ENCODE results near the gene SUSD5. TPM values are rescaled to one million over a fixed set of nuclear protein-coding genes. Genes with fewer than 3 reads are reported as not detected.
"Not testable (repeated sequence)": the region's sequence is repeated elsewhere in the genome, so short reads cannot be mapped to it uniquely, and the experiment has no call there.

Gene SUSD5
- total RNA-seq, 1 experiment from 2014 or later, result 4.9 TPM

DNA sequence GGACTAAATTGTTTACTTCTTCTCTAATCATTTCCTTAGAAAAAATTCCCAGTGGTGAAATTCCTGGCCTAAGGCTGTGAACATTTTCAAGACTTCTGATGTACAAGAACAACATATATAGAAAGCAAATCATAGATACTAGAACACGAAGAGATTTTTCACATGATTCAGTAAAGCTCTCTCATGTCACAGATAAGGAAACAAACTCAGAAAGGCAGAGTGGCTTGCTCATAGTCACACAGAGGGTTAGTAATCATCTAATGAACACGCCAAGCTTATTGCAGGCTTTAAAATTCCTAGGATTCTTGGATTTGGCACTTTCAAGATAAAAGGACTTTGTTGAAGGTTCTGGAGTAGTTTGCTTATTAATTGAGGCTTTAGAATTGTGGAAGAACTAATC lies 78.6 kb downstream of the SUSD5 start:
- H2BK15ac ChIP-seq (ENCODE audit: low read depth, low read length), result no peak overlapping the region
- H2BK120ac ChIP-seq (ENCODE audit: low read depth, low read length, poor library complexity, severe bottlenecking), result no peak overlapping the region
- no peak overlapping the region for H3K4ac ChIP-seq (ENCODE audit: low read depth, low read length)
- H2BK5ac ChIP-seq (ENCODE audit: insufficient read length, low read length), result no peak overlapping the region
- no peaks in the 10 kb centered on the region for H3K23me2 ChIP-seq (ENCODE audit: insufficient read length, low read depth, low read length, poor library complexity, severe bottlenecking)
- no peak overlapping the region for H2BK20ac ChIP-seq (ENCODE audit: low read depth, low read length, poor library complexity, severe bottlenecking)
- no peak overlapping the region for H3K27ac ChIP-seq (ENCODE audit: insufficient read length, low read depth, low read length)
- no peak overlapping the region for H3K14ac ChIP-seq (ENCODE audit: insufficient read depth, low read length)
- DNase-seq, result no peak
- WGBS (ENCODE audit: extremely low coverage, insufficient read length, low lambda C conversion rate), result no CpG with 5 or more reads among the region's 2 CpGs
- Mint-ChIP-seq H3K27me3 (ENCODE audit: low read depth) (0 out of 2 replicates have a peak, but pooled peaks cover 2% of the 10 kb centered on the region), H3K4me3 (no peak overlapping the region), H3K27ac (peak overlapping the region in 1 of 3 experiments; percentile 28; a peak in 1 of 7 replicates), H3K36me3 (ENCODE audit: insufficient read depth in 1 of 3, low read depth in 3 of 3) (peaks cover 14 to 42% (median 18%) of the 10 kb centered on the region in 3 experiments; a peak in 6 of 7 replicates), H3K4me1 (peaks cover 5 to 7% of the 10 kb centered on the region in 2 experiments), H3K9me3 (no peaks in the 10 kb centered on the region)
- H3K18ac ChIP-seq (ENCODE audit: insufficient read length, low read depth, low read length), result no peak overlapping the region
- no peak overlapping the region for H3K9ac ChIP-seq (ENCODE audit: extremely low read depth, insufficient read length, low read length)
- H4K8ac ChIP-seq (replicated peaks; ENCODE audit: insufficient read length, low read depth, low read length), result no peak overlapping the region
- H3T11ph ChIP-seq (ENCODE audit: low read length), result no peak overlapping the region
- no peaks in the 10 kb centered on the region for H3K4me1 ChIP-seq (ENCODE audit: insufficient read depth, low read length)
- no peak overlapping the region for H3K23ac ChIP-seq (ENCODE audit: insufficient read length, low read depth, low read length)
- no peak overlapping the region for H4K5ac ChIP-seq (ENCODE audit: insufficient read length, low read depth, low read length)
- no peak overlapping the region for H3K4me2 ChIP-seq (ENCODE audit: insufficient read depth, insufficient read length, low read length)
- H3K56ac ChIP-seq (ENCODE audit: insufficient read length, low read depth, low read length), result no peak overlapping the region
- H3K27me3 ChIP-seq (ENCODE audit: insufficient read depth, low read length), result no peaks in the 10 kb centered on the region
- no peaks in the 10 kb centered on the region for H3K79me2 ChIP-seq (ENCODE audit: insufficient read depth, low read length)
- no peaks in the 10 kb centered on the region for H3K9me3 ChIP-seq (ENCODE audit: control insufficient read depth, low read depth, low read length)
- no peak overlapping the region for H2AFZ ChIP-seq (ENCODE audit: low read length)
- no peak overlapping the region for H4K91ac ChIP-seq (ENCODE audit: insufficient read length, low read depth, low read length)
- no peak overlapping the region for H2AK5ac ChIP-seq (ENCODE audit: insufficient read length, low read length)
- H3K79me1 ChIP-seq (ENCODE audit: insufficient read depth, low read depth, low read length, poor library complexity, severe bottlenecking), result no peaks in the 10 kb centered on the region
- peaks cover 2% of the 10 kb centered on the region for H4K20me1 ChIP-seq (ENCODE audit: control insufficient read depth, insufficient read depth, insufficient read length)
- no peak overlapping the region for H2BK12ac ChIP-seq (ENCODE audit: insufficient read length, low read depth, low read length)
- TF ChIP-seq, protein P1, sequence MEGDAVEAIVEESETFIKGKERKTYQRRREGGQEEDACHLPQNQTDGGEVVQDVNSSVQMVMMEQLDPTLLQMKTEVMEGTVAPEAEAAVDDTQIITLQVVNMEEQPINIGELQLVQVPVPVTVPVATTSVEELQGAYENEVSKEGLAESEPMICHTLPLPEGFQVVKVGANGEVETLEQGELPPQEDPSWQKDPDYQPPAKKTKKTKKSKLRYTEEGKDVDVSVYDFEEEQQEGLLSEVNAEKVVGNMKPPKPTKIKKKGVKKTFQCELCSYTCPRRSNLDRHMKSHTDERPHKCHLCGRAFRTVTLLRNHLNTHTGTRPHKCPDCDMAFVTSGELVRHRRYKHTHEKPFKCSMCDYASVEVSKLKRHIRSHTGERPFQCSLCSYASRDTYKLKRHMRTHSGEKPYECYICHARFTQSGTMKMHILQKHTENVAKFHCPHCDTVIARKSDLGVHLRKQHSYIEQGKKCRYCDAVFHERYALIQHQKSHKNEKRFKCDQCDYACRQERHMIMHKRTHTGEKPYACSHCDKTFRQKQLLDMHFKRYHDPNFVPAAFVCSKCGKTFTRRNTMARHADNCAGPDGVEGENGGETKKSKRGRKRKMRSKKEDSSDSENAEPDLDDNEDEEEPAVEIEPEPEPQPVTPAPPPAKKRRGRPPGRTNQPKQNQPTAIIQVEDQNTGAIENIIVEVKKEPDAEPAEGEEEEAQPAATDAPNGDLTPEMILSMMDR (conservative IDR thresholded peaks at IDR 0.05), result no peak

DNA sequence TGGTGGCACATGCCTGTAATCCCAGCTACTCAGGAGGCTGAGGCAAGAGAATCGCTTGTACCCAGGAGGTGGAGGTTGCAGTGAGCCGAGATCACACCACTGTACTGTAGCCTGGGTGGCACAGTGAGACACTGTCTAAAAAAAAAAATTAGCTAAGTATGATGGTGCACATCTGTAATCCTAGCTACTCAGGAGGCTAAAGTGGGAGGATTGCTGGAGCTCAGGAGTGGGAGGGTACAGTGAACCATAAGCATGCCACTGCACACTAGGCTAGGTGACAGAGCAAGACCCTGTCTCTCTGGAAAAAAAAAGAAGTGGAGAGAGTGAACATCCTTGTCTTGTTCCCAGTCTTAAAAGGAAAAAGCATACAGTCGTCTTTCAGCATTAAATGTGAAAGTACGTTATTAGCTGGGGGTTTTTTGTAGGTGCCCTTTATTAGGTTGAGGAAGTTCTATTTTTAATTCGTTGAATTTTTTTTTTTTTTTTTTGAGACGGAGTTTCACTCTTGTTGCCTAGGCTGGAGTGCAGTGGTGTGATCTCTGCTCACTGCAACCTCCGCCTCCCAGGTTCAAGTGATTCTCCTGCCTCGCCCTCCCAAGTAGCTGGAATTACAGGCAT lies 79.5 kb downstream of the SUSD5 start:
- not testable (repeated sequence) for H2BK15ac ChIP-seq (ENCODE audit: low read depth, low read length); H2AFZ ChIP-seq (ENCODE audit: low read length)
- WGBS (ENCODE audit: extremely low coverage, insufficient read length, low lambda C conversion rate), result no CpG with 5 or more reads among the region's 8 CpGs

More for the DNA sequence above, 79.5 kb downstream of the SUSD5 start:
- not testable (repeated sequence) for DNase-seq; H3K23me2 ChIP-seq (ENCODE audit: insufficient read length, low read depth, low read length, poor library complexity, severe bottlenecking); H3K79me1 ChIP-seq (ENCODE audit: insufficient read depth, low read depth, low read length, poor library complexity, severe bottlenecking); H4K5ac ChIP-seq (ENCODE audit: insufficient read length, low read depth, low read length); H2BK120ac ChIP-seq (ENCODE audit: low read depth, low read length, poor library complexity, severe bottlenecking); H3K14ac ChIP-seq (ENCODE audit: insufficient read depth, low read length); H3K9me3 Mint-ChIP-seq; H3K27ac ChIP-seq (ENCODE audit: insufficient read length, low read depth, low read length); H4K20me1 ChIP-seq (ENCODE audit: control insufficient read depth, insufficient read depth, insufficient read length); H3K27me3 ChIP-seq (ENCODE audit: insufficient read depth, low read length); H3K4me2 ChIP-seq (ENCODE audit: insufficient read depth, insufficient read length, low read length); H3K56ac ChIP-seq (ENCODE audit: insufficient read length, low read depth, low read length); H2BK5ac ChIP-seq (ENCODE audit: insufficient read length, low read length); H3K4me3 Mint-ChIP-seq; H2BK12ac ChIP-seq (ENCODE audit: insufficient read length, low read depth, low read length); H3K9me3 ChIP-seq (ENCODE audit: control insufficient read depth, low read depth, low read length); H3T11ph ChIP-seq (ENCODE audit: low read length); H3K4ac ChIP-seq (ENCODE audit: low read depth, low read length); H3K18ac ChIP-seq (ENCODE audit: insufficient read length, low read depth, low read length); H3K27me3 Mint-ChIP-seq (ENCODE audit: low read depth); H4K91ac ChIP-seq (ENCODE audit: insufficient read length, low read depth, low read length); H2AK5ac ChIP-seq (ENCODE audit: insufficient read length, low read length); H3K79me2 ChIP-seq (ENCODE audit: insufficient read depth, low read length); H3K4me1 Mint-ChIP-seq; H3K9ac ChIP-seq (ENCODE audit: extremely low read depth, insufficient read length, low read length); H2BK20ac ChIP-seq (ENCODE audit: low read depth, low read length, poor library complexity, severe bottlenecking); H3K23ac ChIP-seq (ENCODE audit: insufficient read length, low read depth, low read length); H4K8ac ChIP-seq (replicated peaks; ENCODE audit: insufficient read length, low read depth, low read length); H3K4me1 ChIP-seq (ENCODE audit: insufficient read depth, low read length)
- Mint-ChIP-seq H3K27ac (peak overlapping the region in 1 of 3 experiments; percentile 68; a peak in 1 of 7 replicates), H3K36me3 (ENCODE audit: insufficient read depth in 1 of 3, low read depth in 3 of 3) (peaks cover 13 to 46% (median 23%) of the 10 kb centered on the region in 3 experiments; a peak in 6 of 7 replicates)
